GM06990 (cell line): ENCODE measurements around the gene CBLN3.

Experiments used
- DNase-seq: peaks from one replicate; pipeline ENCODE4 v3.0.0-alpha.2; 2011; ENCODE audit not compliant: insufficient read length; ENCODE audit errors: extremely low read depth
- H3K27me3 ChIP-seq: replicated peaks from 2 replicates; pipeline ENCODE4 v1.6.0; 2011; ENCODE audit warnings: low read length; ENCODE audit not compliant: control insufficient read depth, insufficient read depth
- H3K36me3 ChIP-seq: 2 replicates; pipeline ENCODE4 v1.5.1; 2011; ENCODE audit warnings: low read length; ENCODE audit not compliant: control insufficient read depth, insufficient read depth
- H3K4me3 ChIP-seq: replicated peaks from 2 replicates; pipeline ENCODE4 v1.5.1; 2011; ENCODE audit warnings: low read depth, mild to moderate bottlenecking, control low read depth, low read length
- CTCF ChIP-seq: IDR thresholded peaks from 2 replicates; pipeline ENCODE4 v1.5.1; 2011; ENCODE audit warnings: low read length, control low read depth, mild to moderate bottlenecking, inconsistent platforms; ENCODE audit not compliant: insufficient read depth, poor library complexity, severe bottlenecking

Gene CBLN3

GRCh38 chr14:24379907-24380730 is 49.3 kb downstream of the CBLN3 start:
- DNase-seq, result no peak
- no peaks in the 10 kb centered on the region for H3K27me3 ChIP-seq
- no peak for TF ChIP-seq CTCF
- no peak overlapping the region for H3K4me3 ChIP-seq
- H3K36me3 ChIP-seq, result no peaks in the 10 kb centered on the region

DNA sequence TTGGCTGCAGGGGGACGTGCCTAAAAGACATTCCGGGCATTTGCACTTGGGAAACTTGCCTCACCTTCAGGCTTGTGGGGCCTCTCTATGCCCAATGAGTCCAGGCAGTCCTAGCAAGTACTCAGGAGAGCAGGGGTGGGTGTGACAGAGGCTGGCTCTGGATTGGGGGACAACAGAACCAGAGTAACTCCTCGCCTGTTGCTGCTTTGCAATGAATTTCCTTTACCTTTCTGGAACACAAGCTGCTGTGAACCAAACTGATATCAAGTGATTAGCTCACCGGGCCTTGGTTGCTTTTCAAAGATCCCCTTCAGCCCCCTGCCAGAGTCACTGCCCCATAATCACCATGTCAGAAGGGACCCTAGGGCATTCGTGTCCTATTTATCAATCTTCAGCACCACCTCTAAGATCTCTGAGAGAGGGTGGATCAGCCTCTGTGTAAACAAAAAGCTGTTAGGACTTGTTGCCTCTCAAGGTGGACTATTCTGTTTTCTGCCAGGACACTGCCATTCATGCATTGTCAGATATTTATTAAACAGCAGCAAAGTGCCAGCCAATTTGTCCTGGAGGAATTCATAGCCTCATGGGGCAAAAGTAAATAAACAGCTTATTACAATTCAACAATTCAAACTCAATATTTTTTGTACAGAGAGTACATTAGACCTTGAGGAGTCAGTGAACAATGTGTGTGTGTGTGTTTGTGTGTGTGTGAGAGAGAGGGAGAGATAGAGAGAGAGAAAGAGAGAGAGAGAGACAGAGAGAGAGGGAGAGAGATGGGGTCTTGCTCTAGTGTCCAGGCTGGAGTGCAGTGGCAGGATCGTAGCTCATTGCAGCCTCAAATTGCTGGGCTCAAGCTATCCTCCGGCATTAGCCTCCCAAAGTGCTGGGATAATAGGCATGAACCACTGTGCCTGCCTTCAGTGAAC is 50.2 kb downstream of the CBLN3 start:
- H3K4me3 ChIP-seq, result no peak overlapping the region
- no peak for DNase-seq
- TF ChIP-seq CTCF, result no peak
- no peaks in the 10 kb centered on the region for H3K36me3 ChIP-seq
- H3K27me3 ChIP-seq, result no peaks in the 10 kb centered on the region

DNA sequence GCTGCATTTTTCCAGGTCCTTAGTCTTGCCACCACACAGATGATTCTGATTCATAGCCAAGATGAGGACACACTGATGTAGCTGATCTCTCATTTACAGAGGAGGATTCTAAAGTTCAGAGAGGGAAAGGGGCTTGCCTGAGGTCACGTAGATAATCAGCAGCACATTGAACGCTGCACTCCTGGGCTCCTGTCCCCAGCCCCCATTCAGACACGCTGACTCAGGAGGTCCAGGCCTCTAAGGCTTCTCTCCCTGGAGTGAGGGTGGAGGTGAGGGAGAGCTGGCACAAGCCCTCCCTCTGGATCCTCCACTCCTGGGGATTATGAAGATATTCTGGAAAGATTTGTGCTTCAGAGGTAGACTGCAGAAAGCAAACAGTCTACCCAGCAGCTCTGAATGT is 51.1 kb downstream of the CBLN3 start:
- Histone ChIP-seq H3K4me3 (no peak overlapping the region), H3K27me3 (no peaks in the 10 kb centered on the region), H3K36me3 (no peaks in the 10 kb centered on the region)
- no peak for DNase-seq
- no peak for TF ChIP-seq CTCF

- TF ChIP-seq CTCF, result no peak
- H3K4me3 ChIP-seq, result no peak overlapping the region
- no peak for DNase-seq
- H3K36me3 ChIP-seq, result no peaks in the 10 kb centered on the region
- no peaks in the 10 kb centered on the region for H3K27me3 ChIP-seq
Measured at GRCh38 chr14:24377657-24378056, 51.8 kb downstream of the CBLN3 start.

GRCh38 chr14:24377126-24377525 is 52.3 kb downstream of the CBLN3 start:
- Histone ChIP-seq H3K4me3 (no peak overlapping the region), H3K36me3 (no peaks in the 10 kb centered on the region)
- no peak for DNase-seq

More at GRCh38 chr14:24377126-24377525, 52.3 kb downstream of the CBLN3 start:
- no peak for TF ChIP-seq CTCF
- no peaks in the 10 kb centered on the region for H3K27me3 ChIP-seq
